Trophoblast cell (in vitro differentiated cells and primary cell): ENCODE measurements around the gene OR2V1.
"Not testable (repeated sequence)": the region's sequence is repeated elsewhere in the genome, so short reads cannot be mapped to it uniquely, and the experiment has no call there.

Experiments
- DNase-seq, 2 donors: peaks; one replicate each; pipeline ENCODE4 v3.0.0-alpha.2; 2016
- H2AFZ ChIP-seq: 2 replicates; pipeline ENCODE4 v1.6.1; 2013; ENCODE audit warnings: low read length, moderate library complexity, mild to moderate bottlenecking; ENCODE audit not compliant: insufficient read depth, poor library complexity
- H2AK5ac ChIP-seq: 2 replicates; pipeline ENCODE4 v1.6.1; 2013; ENCODE audit warnings: mild to moderate bottlenecking, low read length
- H2BK120ac ChIP-seq: 2 replicates; pipeline ENCODE4 v1.6.1; 2013; ENCODE audit warnings: low read length, mild to moderate bottlenecking, moderate library complexity; ENCODE audit not compliant: insufficient read depth, poor library complexity
- H2BK12ac ChIP-seq: 2 replicates; pipeline ENCODE4 v1.6.1; 2013; ENCODE audit warnings: mild to moderate bottlenecking, low read length, moderate library complexity
- H2BK5ac ChIP-seq: 2 replicates; pipeline ENCODE4 v1.6.1; 2013; ENCODE audit warnings: low read length, low read depth, moderate library complexity, mild to moderate bottlenecking; ENCODE audit not compliant: poor library complexity
- H3K14ac ChIP-seq: 2 replicates; pipeline ENCODE4 v1.6.1; 2013; ENCODE audit warnings: mild to moderate bottlenecking, low read length
- H3K18ac ChIP-seq: 2 replicates; pipeline ENCODE4 v1.6.1; 2013; ENCODE audit warnings: mild to moderate bottlenecking, low read length
- H3K23ac ChIP-seq: 2 replicates; pipeline ENCODE4 v1.6.1; 2013; ENCODE audit warnings: low read length
- H3K27ac ChIP-seq: 2 replicates; pipeline ENCODE4 v1.5.1; 2013; ENCODE audit warnings: low read depth, mild to moderate bottlenecking, inconsistent platforms, low read length, moderate library complexity
- H3K27me3 ChIP-seq: 2 replicates; pipeline ENCODE4 v1.6.1; 2013; ENCODE audit warnings: inconsistent platforms, mild to moderate bottlenecking, low read length, moderate library complexity; ENCODE audit not compliant: insufficient read depth
- H3K36me3 ChIP-seq, 2 experiments: 1 replicate in 1 of 2; 2 replicates in 1 of 2; pipeline ENCODE4 v1.6.1; 2013; ENCODE audit warnings: low read length in 2 of 2, mild to moderate bottlenecking in 2 of 2, moderate library complexity in 1 of 2; ENCODE audit not compliant: insufficient read depth in 2 of 2, control insufficient read depth in 1 of 2
- H3K4ac ChIP-seq: 2 replicates; pipeline ENCODE4 v1.6.1; 2013; ENCODE audit warnings: low read depth, mild to moderate bottlenecking, low read length, moderate library complexity
- H3K4me1 ChIP-seq, 2 experiments: 1 replicate in 1 of 2; 2 replicates in 1 of 2; pipeline ENCODE4 v1.6.1; 2013; ENCODE audit warnings: low read length in 2 of 2, mild to moderate bottlenecking in 2 of 2, moderate library complexity in 1 of 2; ENCODE audit not compliant: insufficient read depth in 2 of 2, control insufficient read depth in 1 of 2
- H3K4me2 ChIP-seq: 2 replicates; pipeline ENCODE4 v1.6.1; 2013; ENCODE audit warnings: inconsistent platforms, mild to moderate bottlenecking, low read length, moderate library complexity
- H3K4me3 ChIP-seq: 2 replicates; pipeline ENCODE4 v1.5.1; 2013; ENCODE audit warnings: mild to moderate bottlenecking, low read depth, low read length, inconsistent platforms
- H3K79me1 ChIP-seq: one replicate; pipeline ENCODE4 v1.6.1; 2013; ENCODE audit warnings: low read length
- H3K79me2 ChIP-seq: 2 replicates; pipeline ENCODE4 v1.6.1; 2013; ENCODE audit warnings: low read length, mild to moderate bottlenecking; ENCODE audit not compliant: control insufficient read depth, insufficient read depth, poor library complexity
- H3K9ac ChIP-seq: 2 replicates; pipeline ENCODE4 v1.6.1; 2013; ENCODE audit warnings: mild to moderate bottlenecking, low read length
- H3K9me3 ChIP-seq: 2 replicates; pipeline ENCODE4 v1.6.1; 2013; ENCODE audit warnings: low read depth, mild to moderate bottlenecking, control low read depth, inconsistent platforms, low read length; ENCODE audit not compliant: insufficient read depth
- H4K12ac ChIP-seq: 2 replicates; pipeline ENCODE4 v1.6.1; 2013; ENCODE audit warnings: low read depth, mild to moderate bottlenecking, low read length, moderate library complexity
- H4K8ac ChIP-seq: 2 replicates; pipeline ENCODE4 v1.6.1; 2013; ENCODE audit warnings: low read depth, mild to moderate bottlenecking, low read length, moderate library complexity
- H4K91ac ChIP-seq: one replicate; pipeline ENCODE4 v1.6.1; 2013; ENCODE audit warnings: low read depth, mild to moderate bottlenecking, low read length, moderate library complexity
- WGBS: extraction: QIAGEN DNeasy Blood & Tissue Kit; methylation state at CpG from one replicate; pipeline ENCODE4 v1.1.7; 2013; ENCODE audit warnings: missing lambda C conversion rate; ENCODE audit not compliant: insufficient read length, insufficient coverage; ENCODE audit errors: extremely low coverage; 5-methylcytosine and 5-hydroxymethylcytosine counted together

OR2V1 gene

GRCh38 chr5:181108578-181109165 lies 22.3 kb downstream of the OR2V1 start:
- no peak overlapping the region for H3K18ac ChIP-seq
- no peak overlapping the region for H2BK12ac ChIP-seq
- no peaks in the 10 kb centered on the region for H3K36me3 ChIP-seq
- no peak overlapping the region for H3K27ac ChIP-seq
- peaks cover 9% of the 10 kb centered on the region for H3K27me3 ChIP-seq
- H4K8ac ChIP-seq, result no peak overlapping the region
- H3K9me3 ChIP-seq, result peaks cover 10% of the 10 kb centered on the region
- H3K79me2 ChIP-seq, result no peaks in the 10 kb centered on the region
- H4K12ac ChIP-seq, result no peak overlapping the region
- no peak overlapping the region for H3K9ac ChIP-seq
- no peak overlapping the region for H3K4me3 ChIP-seq
- H2AK5ac ChIP-seq, result no peak overlapping the region
- H3K4ac ChIP-seq, result no peak overlapping the region
- no peaks in the 10 kb centered on the region for H3K79me1 ChIP-seq
- no peak overlapping the region for H3K14ac ChIP-seq
- WGBS, result no CpG with 5 or more reads among the region's 14 CpGs
- DNase-seq, result no peak
- H3K4me1 ChIP-seq, result no peaks in the 10 kb centered on the region
- H2BK5ac ChIP-seq, result no peak overlapping the region
- H2BK120ac ChIP-seq, result no peak overlapping the region
- H4K91ac ChIP-seq, result no peak overlapping the region
- no peak overlapping the region for H3K23ac ChIP-seq
- no peak overlapping the region for H2AFZ ChIP-seq
- H3K4me2 ChIP-seq, result no peak overlapping the region

- Histone ChIP-seq H3K18ac (no peak overlapping the region), H4K8ac (no peak overlapping the region), H3K14ac (no peak overlapping the region), H3K36me3 (no peaks in the 10 kb centered on the region), H3K23ac (no peak overlapping the region), H3K79me1 (no peaks in the 10 kb centered on the region), H4K91ac (no peak overlapping the region), H3K27ac (no peak overlapping the region), H2BK5ac (no peak overlapping the region), H3K79me2 (no peaks in the 10 kb centered on the region), H3K9me3 (peaks cover 8% of the 10 kb centered on the region), H3K4ac (no peak overlapping the region), H3K4me3 (no peak overlapping the region), H2AK5ac (no peak overlapping the region), H4K12ac (no peak overlapping the region), H2AFZ (no peak overlapping the region), H3K27me3 (peaks cover 9% of the 10 kb centered on the region), H2BK120ac (no peak overlapping the region), H3K4me2 (no peak overlapping the region), H3K9ac (peak overlapping the region; percentile 33), H2BK12ac (no peak overlapping the region), H3K4me1 (no peaks in the 10 kb centered on the region)
- no CpG with 5 or more reads among the region's 9 CpGs for WGBS
- DNase-seq, result no peak
Observed at GRCh38 chr5:181107699-181108098, 23.3 kb downstream of the OR2V1 start.

- Histone ChIP-seq H2BK5ac (no peak overlapping the region), H2BK12ac (no peak overlapping the region), H3K18ac (no peak overlapping the region), H3K36me3 (no peaks in the 10 kb centered on the region), H4K91ac (no peak overlapping the region), H3K4ac (no peak overlapping the region), H4K8ac (no peak overlapping the region), H2BK120ac (no peak overlapping the region), H3K4me1 (peaks cover 0 to under 1% of the 10 kb centered on the region in 2 experiments), H3K4me2 (no peak overlapping the region), H3K14ac (no peak overlapping the region), H3K79me2 (no peaks in the 10 kb centered on the region), H3K9me3 (peaks cover 5% of the 10 kb centered on the region), H3K9ac (no peak overlapping the region), H2AFZ (no peak overlapping the region), H3K27me3 (peaks cover 10% of the 10 kb centered on the region), H4K12ac (no peak overlapping the region), H3K27ac (no peak overlapping the region), H3K23ac (no peak overlapping the region), H3K79me1 (no peaks in the 10 kb centered on the region), H2AK5ac (no peak overlapping the region), H3K4me3 (no peak overlapping the region)
- DNase-seq, result no peak
- no CpG with 5 or more reads among the region's 7 CpGs for WGBS
Observed at GRCh38 chr5:181105391-181106025, 25.5 kb downstream of the OR2V1 start.

- H3K36me3 ChIP-seq, H2AK5ac ChIP-seq, H3K4ac ChIP-seq, H3K79me2 ChIP-seq, H2BK5ac ChIP-seq, H4K12ac ChIP-seq, H3K4me3 ChIP-seq, H2AFZ ChIP-seq, H4K8ac ChIP-seq, DNase-seq, H3K14ac ChIP-seq, H4K91ac ChIP-seq, H3K9ac ChIP-seq, H3K23ac ChIP-seq, H3K4me2 ChIP-seq, H2BK120ac ChIP-seq, H3K79me1 ChIP-seq, H2BK12ac ChIP-seq, H3K18ac ChIP-seq, H3K9me3 ChIP-seq, H3K27ac ChIP-seq, H3K4me1 ChIP-seq: not testable (repeated sequence)
- no CpG with 5 or more reads among the region's 20 CpGs for WGBS
- H3K27me3 ChIP-seq, result peaks cover 17% of the 10 kb centered on the region
Observed at GRCh38 chr5:181104606-181105390, 26.2 kb downstream of the OR2V1 start.
